H1 (cell line): ENCODE measurements around the gene WDR6. TPM values are rescaled to one million over a fixed set of nuclear protein-coding genes. Genes with fewer than 3 reads are reported as not detected.

Source experiments
- CTCF ChIA-PET: fragments of 300-600 bp; sonication (Branson Sonifier 250); formaldehyde crosslinking; loops from one replicate; lab custom pipeline; 2021; ENCODE audit not compliant: partially characterized antibody; lab: Charles Lee
- POLR2A ChIA-PET: fragments of 300-600 bp; sonication (Branson Sonifier 250); formaldehyde crosslinking; loops from one replicate; lab custom pipeline; 2021; ENCODE audit warnings: inconsistent platforms; ENCODE audit not compliant: partially characterized antibody; lab: Charles Lee
- DNase-seq, 2 experiments: peaks; one replicate each; pipeline versions ENCODE4 v3.0.0 to v3.0.0-alpha.2; 2010 to 2022; ENCODE audit warnings: low spot score in 2 of 2, low read depth in 1 of 2, mixed read lengths in 1 of 2
- FAIRE-seq: peaks from 2 replicates; lab custom pipeline; 2011; peaks lifted over from hg19 to GRCh38; lab: Jason Lieb, UNC
- H2AFZ ChIP-seq: 2 replicates; pipeline ENCODE4 v1.8.1; 2012; ENCODE audit warnings: low read length, inconsistent platforms
- H2AK5ac ChIP-seq: 2 replicates; pipeline ENCODE4 v1.6.1; 2013; ENCODE audit warnings: low read depth, low read length
- H2BK120ac ChIP-seq: replicated peaks from 2 replicates; pipeline ENCODE3; 2013; ENCODE audit warnings: low read depth, low read length, inconsistent platforms
- H2BK12ac ChIP-seq: 2 replicates; pipeline ENCODE4 v1.6.1; 2013; ENCODE audit warnings: low read depth, low read length
- H2BK15ac ChIP-seq: 2 replicates; pipeline ENCODE4 v1.6.1; 2013; ENCODE audit warnings: low read length
- H2BK20ac ChIP-seq: 2 replicates; pipeline ENCODE4 v1.6.1; 2013; ENCODE audit warnings: low read length
- H2BK5ac ChIP-seq: 2 replicates; pipeline ENCODE4 v1.6.1; 2013; ENCODE audit warnings: low read depth, low read length
- H3K14ac ChIP-seq: 2 replicates; pipeline ENCODE4 v1.6.1; 2013; ENCODE audit warnings: inconsistent platforms; ENCODE audit not compliant: insufficient read length
- H3K18ac ChIP-seq: 2 replicates; pipeline ENCODE4 v1.6.1; 2013; ENCODE audit warnings: low read length; ENCODE audit errors: extremely low read depth
- H3K23ac ChIP-seq: 2 replicates; pipeline ENCODE4 v1.6.1; 2013; ENCODE audit warnings: inconsistent platforms; ENCODE audit not compliant: insufficient read length
- H3K23me2 ChIP-seq: 2 replicates; pipeline ENCODE4 v1.6.1; 2013; ENCODE audit warnings: low read depth, low read length
- H3K27ac ChIP-seq: 2 replicates; pipeline ENCODE4 v1.6.1; 2011; ENCODE audit warnings: low read depth, low read length, inconsistent platforms
- H3K27me3 ChIP-seq, 4 experiments: replicated peaks in 1 of 4; 1 replicate in 1 of 4; 2 replicates in 3 of 4; pipeline versions ENCODE4 v1.6.1 to v1.8.1; 2011 to 2013; ENCODE audit warnings: low read length in 3 of 4, mild to moderate bottlenecking in 3 of 4, inconsistent platforms in 2 of 4, mixed read lengths in 2 of 4, moderate library complexity in 1 of 4; ENCODE audit not compliant: control insufficient read depth in 3 of 4, insufficient read depth in 3 of 4; ENCODE audit errors: extremely low read depth in 1 of 4
- H3K36me3 ChIP-seq, 4 experiments: 2 replicates each; pipeline versions ENCODE4 v1.6.1 to v1.8.1; 2011 to 2013; ENCODE audit warnings: mild to moderate bottlenecking in 4 of 4, low read length in 3 of 4, moderate library complexity in 2 of 4, control low read depth in 1 of 4, inconsistent platforms in 1 of 4; ENCODE audit not compliant: insufficient read depth in 4 of 4, control insufficient read depth in 2 of 4
- H3K4ac ChIP-seq: replicated peaks from 2 replicates; pipeline ENCODE3; 2013; ENCODE audit warnings: low read length, low read depth, mixed read lengths, inconsistent platforms; ENCODE audit not compliant: insufficient read length
- H3K4me1 ChIP-seq, 4 experiments: replicated peaks in 1 of 4; 1 replicate in 1 of 4; 2 replicates in 3 of 4; pipeline versions ENCODE4 v1.6.1 to v1.8.1; 2011 to 2013; ENCODE audit warnings: low read length in 3 of 4, inconsistent platforms in 2 of 4, mixed read lengths in 1 of 4; ENCODE audit not compliant: insufficient read depth in 4 of 4, control insufficient read depth in 3 of 4
- H3K4me2 ChIP-seq, 2 experiments: 2 replicates each; pipeline versions ENCODE4 v1.6.1 to v1.8.1; 2011 to 2013; ENCODE audit warnings: low read depth in 2 of 2, low read length in 2 of 2, control low read depth in 1 of 2, inconsistent platforms in 1 of 2, mild to moderate bottlenecking in 1 of 2; ENCODE audit not compliant: insufficient read depth in 1 of 2
- H3K4me3 ChIP-seq, 4 experiments: fragments of 200-600, 300-600 bp in 1 of 4; sonication (generic), shearing (Covaris generic), sonication (Bioruptor Twin) in 1 of 4; 2 replicates each; pipeline versions ENCODE4 v1.5.1 to v1.8.1; 2011 to 2016; ENCODE audit warnings: low read length in 4 of 4, low read depth in 3 of 4, control low read depth in 2 of 4, inconsistent platforms in 2 of 4, mild to moderate bottlenecking in 2 of 4, mixed read lengths in 1 of 4, moderate library complexity in 1 of 4; ENCODE audit not compliant: insufficient read depth in 2 of 4; ENCODE audit errors: extremely low read depth in 1 of 4
- H3K56ac ChIP-seq: replicated peaks from 2 replicates; pipeline ENCODE3; 2013; ENCODE audit warnings: low read depth, mild to moderate bottlenecking, mixed read lengths, low read length, inconsistent platforms; ENCODE audit not compliant: insufficient read length
- H3K79me1 ChIP-seq: 2 replicates; pipeline ENCODE4 v1.6.1; 2013; ENCODE audit warnings: low read depth, low read length, control low read depth
- H3K79me2 ChIP-seq, 2 experiments: 2 replicates each; pipeline versions ENCODE4 v1.6.1 to v1.8.1; 2012 to 2013; ENCODE audit warnings: low read length in 2 of 2, mild to moderate bottlenecking in 2 of 2, inconsistent platforms in 1 of 2; ENCODE audit not compliant: insufficient read depth in 2 of 2, control insufficient read depth in 1 of 2
- H3K9ac ChIP-seq, 4 experiments: replicated peaks in 1 of 4; 1 replicate in 1 of 4; 2 replicates in 3 of 4; pipeline versions ENCODE4 v1.6.1 to v1.8.1; 2011 to 2013; ENCODE audit warnings: low read depth in 3 of 4, low read length in 3 of 4, control low read depth in 2 of 4, mild to moderate bottlenecking in 2 of 4, moderate library complexity in 2 of 4, inconsistent platforms in 1 of 4; ENCODE audit errors: extremely low read depth in 1 of 4
- H3K9me3 ChIP-seq, 2 experiments: 2 replicates each; pipeline versions ENCODE4 v1.6.1 to v1.8.1; 2012 to 2013; ENCODE audit warnings: mild to moderate bottlenecking in 2 of 2, moderate library complexity in 2 of 2, control low read depth in 1 of 2, inconsistent platforms in 1 of 2, low read depth in 1 of 2, low read length in 1 of 2, mixed read lengths in 1 of 2; ENCODE audit not compliant: insufficient read depth in 2 of 2
- H4K20me1 ChIP-seq, 2 experiments: replicated peaks in 1 of 2; 2 replicates each; pipeline versions ENCODE3 to v1.8.1; 2011 to 2013; ENCODE audit warnings: inconsistent platforms in 2 of 2, low read length in 2 of 2, mild to moderate bottlenecking in 1 of 2; ENCODE audit not compliant: insufficient read depth in 2 of 2, control insufficient read depth in 1 of 2
- H4K5ac ChIP-seq: 2 replicates; pipeline ENCODE4 v1.6.1; 2013; ENCODE audit warnings: low read length, low read depth, mixed read lengths, inconsistent platforms; ENCODE audit not compliant: insufficient read length
- H4K8ac ChIP-seq: 2 replicates; pipeline ENCODE4 v1.8.0; 2013; ENCODE audit warnings: mild to moderate bottlenecking, moderate library complexity, low read length, inconsistent platforms; ENCODE audit not compliant: insufficient read depth; ENCODE audit errors: extremely low read depth
- H4K91ac ChIP-seq: replicated peaks from 2 replicates; pipeline ENCODE3; 2013; ENCODE audit warnings: low read length, mixed read lengths, inconsistent platforms; ENCODE audit not compliant: insufficient read length
- BRCA1 ChIP-seq: IDR thresholded peaks from 2 replicates; pipeline ENCODE4 v1.6.1; 2012; ENCODE audit warnings: low read depth, low read length, improper control_type of control experiment
- CBX8 ChIP-seq: fragments of 300-800, 300-1000 bp; sonication (generic); IDR thresholded peaks from 2 replicates; pipeline ENCODE4 v1.7.1; 2016; ENCODE audit warnings: low read depth, low read length, borderline replicate concordance
- HDAC6 ChIP-seq: IDR thresholded peaks from one replicate; pipeline ENCODE4 v1.7.1; 2012; ENCODE audit warnings: low read depth, mild to moderate bottlenecking, inconsistent platforms, low read length, moderate library complexity
- KDM1A ChIP-seq: fragments of 200-600, 300-600 bp; sonication (generic); IDR thresholded peaks from 2 replicates; pipeline ENCODE4 v1.7.1; 2016; ENCODE audit warnings: mild to moderate bottlenecking, low read length, borderline replicate concordance
- NRF1 ChIP-seq: IDR thresholded peaks from 2 replicates; pipeline ENCODE4 v1.6.1; 2011; ENCODE audit warnings: mild to moderate bottlenecking, low read depth, low read length, improper control_type of control experiment
- RAD21 ChIP-seq, 2 experiments: IDR thresholded peaks in 1 of 2; conservative IDR thresholded peaks in 1 of 2; 2 replicates each; pipeline ENCODE4 v1.6.1; 2011; ENCODE audit warnings: low read depth in 2 of 2, low read length in 2 of 2, improper control_type of control experiment in 1 of 2, inconsistent platforms in 1 of 2, mild to moderate bottlenecking in 1 of 2, moderate library complexity in 1 of 2
- TAF1 ChIP-seq: IDR thresholded peaks from 2 replicates; pipeline ENCODE4 v1.6.1; 2011; ENCODE audit warnings: mild to moderate bottlenecking, low read depth, low read length
- ZNF274 ChIP-seq: IDR thresholded peaks from 2 replicates; pipeline ENCODE4 v1.7.0; 2012; ENCODE audit warnings: low read length, borderline replicate concordance; ENCODE audit errors: extremely low read depth
- WGBS, 2 experiments: shearing (Covaris generic) in 1 of 2; methylation state at CpG; one replicate each; pipeline versions ENCODE4 v1.1.6 to v1.1.7; 2013 to 2015; ENCODE audit warnings: low lambda C conversion rate in 2 of 2, mixed read lengths in 2 of 2, inconsistent platforms in 1 of 2, low coverage in 1 of 2, missing lambda C conversion rate in 1 of 2; ENCODE audit not compliant: insufficient replicate concordance in 2 of 2, insufficient coverage in 1 of 2, insufficient read length in 1 of 2; ENCODE audit errors: extremely low coverage in 1 of 2, missing lambda C conversion rate in 1 of 2; 5-methylcytosine and 5-hydroxymethylcytosine counted together
- polyA plus RNA-seq, 7 experiments: library from polyadenylated mRNA; depleted of rRNA in 3 of 7; stranded (reverse) in 5 of 7; unstranded in 2 of 7; fragments of >200 nt in 5 of 7; fragments of 200-250 nt in 2 of 7; gene quantifications; 1 replicate in 5 of 7; 2 replicates in 1 of 7; 4 replicates in 1 of 7; pipeline versions ENCODE4 v1.2.1 to v1.2.3, GENCODE V29; 2011 to 2013; ENCODE audit warnings: missing spikeins in 2 of 7, mixed read lengths in 2 of 7
- total RNA-seq: library from RNA; stranded (reverse); fragmentation: NEBNext Ultra II Directional; extraction: Animal tissue kit (Norgen Biotek cat#: 25700); gene quantifications from 2 replicates; pipeline ENCODE4 v1.2.1, GENCODE V29; 2021
- TF ChIP-seq, protein P1 (sequence below), 3 experiments: IDR thresholded peaks; 1 replicate in 2 of 3; 2 replicates in 1 of 3; pipeline versions ENCODE4 v1.5.1 to v1.6.1; 2011; ENCODE audit warnings: low read length in 3 of 3, mild to moderate bottlenecking in 3 of 3, inconsistent platforms in 2 of 3, low read depth in 1 of 3, moderate library complexity in 1 of 3; ENCODE audit not compliant: insufficient read depth in 1 of 3; ENCODE audit errors: control extremely low read depth in 1 of 3

WDR6 gene
- total and polyA plus RNA-seq, 2 of the 8 experiments (the other 6 are each of a cell fraction or from before 2014, with no cell fraction given), result 180 to 257 TPM

DNA sequence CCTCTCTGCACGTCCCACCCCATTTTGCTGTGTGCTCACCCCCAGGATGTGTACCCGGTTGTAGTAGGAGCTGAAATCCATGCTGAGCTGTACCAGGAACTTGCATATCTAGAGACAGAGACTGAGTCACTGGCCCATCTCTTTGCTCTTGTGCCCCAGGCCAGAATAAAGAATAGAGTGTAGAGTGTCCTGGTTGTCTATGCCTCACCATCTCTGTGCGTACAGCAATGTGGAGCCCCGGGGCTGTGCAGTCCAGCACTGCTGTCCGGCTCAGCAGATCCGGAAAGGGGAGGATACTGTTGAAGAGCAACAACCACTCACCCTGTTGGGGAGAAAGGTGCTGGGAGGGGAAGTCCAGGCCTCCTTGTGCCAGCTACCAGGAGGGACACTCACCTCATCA, 8.6 kb downstream of the WDR6 start:
- Histone ChIP-seq H4K20me1 (peaks cover 36 to 42% of the 10 kb centered on the region in 2 experiments), H3K4ac (no peak overlapping the region), H3K4me1 (peaks cover 0 to 14% (median 7%) of the 10 kb centered on the region in 4 experiments; a peak in 6 of 7 replicates), H4K5ac (no peak overlapping the region), H2BK120ac (no peak overlapping the region), H2BK12ac (no peak overlapping the region), H4K91ac (no peak overlapping the region), H2AFZ (no peak overlapping the region), H3K4me3 (no peak overlapping the region), H4K8ac (no peak overlapping the region), H2BK20ac (no peak overlapping the region), H3K27me3 (no peaks in the 10 kb centered on the region), H3K9me3 (no peaks in the 10 kb centered on the region), H3K79me2 (peaks cover 0 to 38% of the 10 kb centered on the region in 2 experiments; a peak in 2 of 4 replicates), H3K36me3 (peaks cover 15 to 50% (median 31%) of the 10 kb centered on the region in 4 experiments), H3K23ac (no peak overlapping the region), H3K18ac (no peak overlapping the region), H3K9ac (no peak overlapping the region), H2BK5ac (no peak overlapping the region), H3K14ac (no peak overlapping the region), H3K4me2 (no peak overlapping the region), H3K23me2 (peaks cover 21% of the 10 kb centered on the region), H3K56ac (no peak overlapping the region), H3K79me1 (peaks cover 17% of the 10 kb centered on the region), H2BK15ac (no peak overlapping the region), H3K27ac (no peak overlapping the region), H2AK5ac (no peak overlapping the region)
- 92% methylated on average over 6 of the region's 6 CpGs; no CpG with 5 or more reads in 1 of the 2 experiments for WGBS, 2 experiments
- ChIA-PET CTCF (interaction anchor here (0.9 to 24.3 kb wide), 3 partner anchors 11 to 351 kb away, joined by 3 to 467 read pairs (median 42); partner anchors contain the start of genes P4HTM and WDR6), POLR2A (interaction anchor here (0.7 to 38.8 kb wide), 10 partner anchors 3 to 117 kb away, joined by 3 to 1518 read pairs (median 3); partner anchors contain the start of genes DALRD3, IMPDH2, LAMB2 and NDUFAF3)
- no peak for DNase-seq
- FAIRE-seq, result no peak
- TF ChIP-seq BRCA1 (no peak), ZNF274 (no peak), CBX8 (no peak), KDM1A (no peak), NRF1 (no peak), HDAC6 (no peak), TAF1 (no peak), RAD21 (IDR thresholded peaks at IDR 0.05 in 1 of 2, conservative IDR thresholded peaks at IDR 0.05 in 1 of 2; ENCODE audit: low read depth in 2 of 2, low read length in 2 of 2) (no peak)
- TF ChIP-seq, protein P1, sequence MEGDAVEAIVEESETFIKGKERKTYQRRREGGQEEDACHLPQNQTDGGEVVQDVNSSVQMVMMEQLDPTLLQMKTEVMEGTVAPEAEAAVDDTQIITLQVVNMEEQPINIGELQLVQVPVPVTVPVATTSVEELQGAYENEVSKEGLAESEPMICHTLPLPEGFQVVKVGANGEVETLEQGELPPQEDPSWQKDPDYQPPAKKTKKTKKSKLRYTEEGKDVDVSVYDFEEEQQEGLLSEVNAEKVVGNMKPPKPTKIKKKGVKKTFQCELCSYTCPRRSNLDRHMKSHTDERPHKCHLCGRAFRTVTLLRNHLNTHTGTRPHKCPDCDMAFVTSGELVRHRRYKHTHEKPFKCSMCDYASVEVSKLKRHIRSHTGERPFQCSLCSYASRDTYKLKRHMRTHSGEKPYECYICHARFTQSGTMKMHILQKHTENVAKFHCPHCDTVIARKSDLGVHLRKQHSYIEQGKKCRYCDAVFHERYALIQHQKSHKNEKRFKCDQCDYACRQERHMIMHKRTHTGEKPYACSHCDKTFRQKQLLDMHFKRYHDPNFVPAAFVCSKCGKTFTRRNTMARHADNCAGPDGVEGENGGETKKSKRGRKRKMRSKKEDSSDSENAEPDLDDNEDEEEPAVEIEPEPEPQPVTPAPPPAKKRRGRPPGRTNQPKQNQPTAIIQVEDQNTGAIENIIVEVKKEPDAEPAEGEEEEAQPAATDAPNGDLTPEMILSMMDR (IDR thresholded peaks at IDR 0.05; ENCODE audit: control extremely low read depth in 1 of 3, insufficient read depth in 1 of 3, low read depth in 1 of 3, low read length in 3 of 3), result no peak
